ENCODE data around the gene EFEMP1.

DNA sequence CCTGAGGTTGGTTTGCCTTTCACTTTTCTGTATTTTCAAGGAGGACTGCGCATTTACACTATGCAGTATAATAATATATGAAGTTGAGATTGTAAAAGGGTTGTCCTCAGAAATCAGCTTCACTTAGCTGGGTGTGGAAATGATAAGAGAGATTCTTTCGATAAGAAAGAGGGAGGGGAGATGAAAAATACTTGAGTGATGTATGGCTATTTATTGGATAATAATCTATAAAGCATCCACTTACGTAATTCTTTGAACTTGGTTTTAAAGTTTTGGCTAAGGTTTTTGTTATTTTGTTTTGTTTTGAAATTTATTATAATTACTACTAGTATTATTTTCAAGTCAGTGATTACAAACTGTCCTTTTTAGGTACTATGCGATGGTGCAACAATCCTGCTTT, 40.6 kb downstream of the EFEMP1 start:
- no peak for TF ChIP-seq CREB1 (CRISPR knock-in tag; IDR thresholded peaks at IDR 0.05)
- TF ChIP-seq, protein P1, sequence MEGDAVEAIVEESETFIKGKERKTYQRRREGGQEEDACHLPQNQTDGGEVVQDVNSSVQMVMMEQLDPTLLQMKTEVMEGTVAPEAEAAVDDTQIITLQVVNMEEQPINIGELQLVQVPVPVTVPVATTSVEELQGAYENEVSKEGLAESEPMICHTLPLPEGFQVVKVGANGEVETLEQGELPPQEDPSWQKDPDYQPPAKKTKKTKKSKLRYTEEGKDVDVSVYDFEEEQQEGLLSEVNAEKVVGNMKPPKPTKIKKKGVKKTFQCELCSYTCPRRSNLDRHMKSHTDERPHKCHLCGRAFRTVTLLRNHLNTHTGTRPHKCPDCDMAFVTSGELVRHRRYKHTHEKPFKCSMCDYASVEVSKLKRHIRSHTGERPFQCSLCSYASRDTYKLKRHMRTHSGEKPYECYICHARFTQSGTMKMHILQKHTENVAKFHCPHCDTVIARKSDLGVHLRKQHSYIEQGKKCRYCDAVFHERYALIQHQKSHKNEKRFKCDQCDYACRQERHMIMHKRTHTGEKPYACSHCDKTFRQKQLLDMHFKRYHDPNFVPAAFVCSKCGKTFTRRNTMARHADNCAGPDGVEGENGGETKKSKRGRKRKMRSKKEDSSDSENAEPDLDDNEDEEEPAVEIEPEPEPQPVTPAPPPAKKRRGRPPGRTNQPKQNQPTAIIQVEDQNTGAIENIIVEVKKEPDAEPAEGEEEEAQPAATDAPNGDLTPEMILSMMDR (IDR thresholded peaks at IDR 0.05) = no peak
- TF ChIP-seq, protein P2, sequence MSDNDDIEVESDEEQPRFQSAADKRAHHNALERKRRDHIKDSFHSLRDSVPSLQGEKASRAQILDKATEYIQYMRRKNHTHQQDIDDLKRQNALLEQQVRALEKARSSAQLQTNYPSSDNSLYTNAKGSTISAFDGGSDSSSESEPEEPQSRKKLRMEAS (CRISPR knock-in tag; IDR thresholded peaks at IDR 0.05) = no peak
- TF ChIP-seq ZNF121 (CRISPR knock-in tag; IDR thresholded peaks at IDR 0.05) = no peak
- TF ChIP-seq, protein P3, sequence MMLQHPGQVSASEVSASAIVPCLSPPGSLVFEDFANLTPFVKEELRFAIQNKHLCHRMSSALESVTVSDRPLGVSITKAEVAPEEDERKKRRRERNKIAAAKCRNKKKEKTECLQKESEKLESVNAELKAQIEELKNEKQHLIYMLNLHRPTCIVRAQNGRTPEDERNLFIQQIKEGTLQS (CRISPR knock-in tag; conservative IDR thresholded peaks at IDR 0.05) = no peak
- TF ChIP-seq, protein P4, sequence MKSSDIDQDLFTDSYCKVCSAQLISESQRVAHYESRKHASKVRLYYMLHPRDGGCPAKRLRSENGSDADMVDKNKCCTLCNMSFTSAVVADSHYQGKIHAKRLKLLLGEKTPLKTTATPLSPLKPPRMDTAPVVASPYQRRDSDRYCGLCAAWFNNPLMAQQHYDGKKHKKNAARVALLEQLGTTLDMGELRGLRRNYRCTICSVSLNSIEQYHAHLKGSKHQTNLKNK (CRISPR knock-in tag; IDR thresholded peaks at IDR 0.05) = no peak
- TF ChIP-seq TEAD1 (CRISPR knock-in tag; IDR thresholded peaks at IDR 0.05) = no peak
- no peak for TF ChIP-seq ZNF671 (CRISPR knock-in tag; IDR thresholded peaks at IDR 0.05)
- TF ChIP-seq USF2 (CRISPR knock-in tag; IDR thresholded peaks at IDR 0.05) = no peak
- TF ChIP-seq, protein P5, sequence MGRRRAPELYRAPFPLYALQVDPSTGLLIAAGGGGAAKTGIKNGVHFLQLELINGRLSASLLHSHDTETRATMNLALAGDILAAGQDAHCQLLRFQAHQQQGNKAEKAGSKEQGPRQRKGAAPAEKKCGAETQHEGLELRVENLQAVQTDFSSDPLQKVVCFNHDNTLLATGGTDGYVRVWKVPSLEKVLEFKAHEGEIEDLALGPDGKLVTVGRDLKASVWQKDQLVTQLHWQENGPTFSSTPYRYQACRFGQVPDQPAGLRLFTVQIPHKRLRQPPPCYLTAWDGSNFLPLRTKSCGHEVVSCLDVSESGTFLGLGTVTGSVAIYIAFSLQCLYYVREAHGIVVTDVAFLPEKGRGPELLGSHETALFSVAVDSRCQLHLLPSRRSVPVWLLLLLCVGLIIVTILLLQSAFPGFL (CRISPR knock-in tag; IDR thresholded peaks at IDR 0.05; ENCODE audit: borderline replicate concordance) = no peak
- no peak for TF ChIP-seq IRF1 (CRISPR knock-in tag; IDR thresholded peaks at IDR 0.05)

Measured in WTC11 (cell line).